Natural killer cell (primary cell): ENCODE data around the gene RILPL2. TPM values are rescaled to one million over a fixed set of nuclear protein-coding genes. Genes with fewer than 3 reads are reported as not detected.

Experiments
- ATAC-seq, 3 donors: fragments of 150-1000 bp in 2 of 3; fragments of 200-7000 bp in 1 of 3; cut with Tn5 transposase; 1 replicate in 1 of 3; 2 replicates in 2 of 3; pipeline ENCODE4 v1.10.0; 2021; ENCODE audit warnings: mild to moderate bottlenecking in 2 of 3, moderate library complexity in 2 of 3
- DNase-seq, 2 donors: peaks; one replicate each; pipeline versions ENCODE4 v3.0.0 to v3.0.0-alpha.2; 2013 to 2021; ENCODE audit warnings: mixed read lengths in 1 of 2
- H3K27ac ChIP-seq: one replicate; pipeline ENCODE4 v1.5.1; 2013; ENCODE audit warnings: mild to moderate bottlenecking, low read length
- H3K27me3 ChIP-seq: one replicate; pipeline ENCODE4 v1.6.1; 2013; ENCODE audit warnings: low read length; ENCODE audit not compliant: control insufficient read depth, insufficient read depth
- H3K36me3 ChIP-seq: one replicate; pipeline ENCODE4 v1.6.1; 2013; ENCODE audit warnings: low read length; ENCODE audit not compliant: control insufficient read depth, insufficient read depth
- H3K4me1 ChIP-seq: one replicate; pipeline ENCODE4 v1.6.1; 2013; ENCODE audit warnings: low read length; ENCODE audit not compliant: control insufficient read depth, insufficient read depth
- H3K4me3 ChIP-seq: one replicate; pipeline ENCODE4 v1.5.1; 2013; ENCODE audit warnings: low read length
- H3K9me3 ChIP-seq: one replicate; pipeline ENCODE4 v1.6.1; 2013; ENCODE audit warnings: low read length; ENCODE audit not compliant: control insufficient read depth, insufficient read depth
- H3K27ac Mint-ChIP-seq, 2 donors: one replicate each; pipeline ENCODE4 v1.8.0; 2022; ENCODE audit warnings: mild to moderate bottlenecking in 2 of 2, mixed read lengths in 2 of 2, moderate library complexity in 1 of 2
- H3K27me3 Mint-ChIP-seq, 2 donors: one replicate each; pipeline ENCODE4 v1.8.0; 2022; ENCODE audit warnings: low read depth in 2 of 2, mixed read lengths in 2 of 2
- H3K36me3 Mint-ChIP-seq: one replicate; pipeline ENCODE4 v1.8.0; 2022; ENCODE audit warnings: mixed read lengths
- H3K4me1 Mint-ChIP-seq, 2 donors: one replicate each; pipeline ENCODE4 v1.8.0; 2022; ENCODE audit warnings: mixed read lengths in 2 of 2
- H3K4me3 Mint-ChIP-seq: one replicate; pipeline ENCODE4 v1.8.0; 2022; ENCODE audit warnings: mild to moderate bottlenecking, moderate library complexity, mixed read lengths
- H3K9me3 Mint-ChIP-seq, 2 donors: one replicate each; pipeline ENCODE4 v1.8.0; 2022; ENCODE audit warnings: mixed read lengths in 2 of 2
- WGBS: methylation state at CpG from one replicate; pipeline ENCODE4 v1.1.7; 2013; ENCODE audit warnings: missing lambda C conversion rate; ENCODE audit not compliant: insufficient coverage; 5-methylcytosine and 5-hydroxymethylcytosine counted together
- intact Hi-C: fragments of 100-400 bp; cut with micrococcal nuclease; formaldehyde crosslinking; loops from one replicate; pipeline ENCODE4 v1.14.2; 2022
- total RNA-seq, 4 donors: library from RNA; stranded (reverse); fragments of 120-200 nt in 1 of 4; gene quantifications; one replicate each; pipeline versions ENCODE4 v1.2.3 to v1.2.4, GENCODE V29; 2013 to 2022
- TF ChIP-seq, protein P1 (sequence below): fragments of 200-600 bp; IDR thresholded peaks from one replicate; pipeline ENCODE4 v1.8.0; 2022; ENCODE audit warnings: antibody characterized with exemption

Gene RILPL2
- total RNA-seq, 3 donors from 2014 or later (not counting 1 experiment from before 2014, with no cell fraction given), result 3.6 to 5.5 (median 4.4) TPM

DNA sequence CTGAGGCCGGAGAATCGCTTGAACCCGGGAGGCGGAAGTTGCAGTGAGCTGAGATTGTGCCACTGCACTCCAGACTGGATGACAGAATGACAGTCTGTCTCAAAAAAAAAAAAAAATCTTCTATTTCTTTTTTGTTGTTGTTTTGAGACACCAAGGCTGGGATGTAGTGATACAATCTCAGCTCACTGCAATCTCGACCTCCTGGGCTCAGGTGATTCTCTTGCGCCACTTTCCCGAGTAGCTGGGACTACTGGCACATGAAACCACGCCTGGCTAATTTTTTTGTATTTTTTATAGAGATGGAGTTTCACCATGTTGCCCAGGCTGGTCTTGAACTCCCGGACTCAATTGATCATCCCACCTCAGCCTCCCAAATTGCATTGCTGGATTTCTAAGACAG is 14.2 kb upstream of the RILPL2 start:
- H3K27ac ChIP-seq, result no peak overlapping the region
- no peaks in the 10 kb centered on the region for H3K36me3 ChIP-seq
- no peaks in the 10 kb centered on the region for H3K9me3 ChIP-seq
- H3K4me1 Mint-ChIP-seq, result peaks cover 9 to 14% of the 10 kb centered on the region in 2 donors
- no peaks in the 10 kb centered on the region for H3K36me3 Mint-ChIP-seq
- H3K27me3 Mint-ChIP-seq, result no peaks in the 10 kb centered on the region
- WGBS, result 95% methylated on average over 9 of the region's 9 CpGs
- DNase-seq (no peak), ATAC-seq (no peak)
- no peaks in the 10 kb centered on the region for H3K27me3 ChIP-seq
- no peaks in the 10 kb centered on the region for H3K9me3 Mint-ChIP-seq
- TF ChIP-seq, protein P1, sequence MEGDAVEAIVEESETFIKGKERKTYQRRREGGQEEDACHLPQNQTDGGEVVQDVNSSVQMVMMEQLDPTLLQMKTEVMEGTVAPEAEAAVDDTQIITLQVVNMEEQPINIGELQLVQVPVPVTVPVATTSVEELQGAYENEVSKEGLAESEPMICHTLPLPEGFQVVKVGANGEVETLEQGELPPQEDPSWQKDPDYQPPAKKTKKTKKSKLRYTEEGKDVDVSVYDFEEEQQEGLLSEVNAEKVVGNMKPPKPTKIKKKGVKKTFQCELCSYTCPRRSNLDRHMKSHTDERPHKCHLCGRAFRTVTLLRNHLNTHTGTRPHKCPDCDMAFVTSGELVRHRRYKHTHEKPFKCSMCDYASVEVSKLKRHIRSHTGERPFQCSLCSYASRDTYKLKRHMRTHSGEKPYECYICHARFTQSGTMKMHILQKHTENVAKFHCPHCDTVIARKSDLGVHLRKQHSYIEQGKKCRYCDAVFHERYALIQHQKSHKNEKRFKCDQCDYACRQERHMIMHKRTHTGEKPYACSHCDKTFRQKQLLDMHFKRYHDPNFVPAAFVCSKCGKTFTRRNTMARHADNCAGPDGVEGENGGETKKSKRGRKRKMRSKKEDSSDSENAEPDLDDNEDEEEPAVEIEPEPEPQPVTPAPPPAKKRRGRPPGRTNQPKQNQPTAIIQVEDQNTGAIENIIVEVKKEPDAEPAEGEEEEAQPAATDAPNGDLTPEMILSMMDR, result no peak
- H3K4me3 Mint-ChIP-seq, result no peak overlapping the region
- peaks cover 18% of the 10 kb centered on the region for H3K4me1 ChIP-seq
- H3K27ac Mint-ChIP-seq, result no peak overlapping the region
- intact Hi-C loops, result loop anchor here (10.0 kb wide), 1 partner anchor 86 kb away; the partner anchor contains the start of gene SBNO1
- H3K4me3 ChIP-seq, result no peak overlapping the region

DNA sequence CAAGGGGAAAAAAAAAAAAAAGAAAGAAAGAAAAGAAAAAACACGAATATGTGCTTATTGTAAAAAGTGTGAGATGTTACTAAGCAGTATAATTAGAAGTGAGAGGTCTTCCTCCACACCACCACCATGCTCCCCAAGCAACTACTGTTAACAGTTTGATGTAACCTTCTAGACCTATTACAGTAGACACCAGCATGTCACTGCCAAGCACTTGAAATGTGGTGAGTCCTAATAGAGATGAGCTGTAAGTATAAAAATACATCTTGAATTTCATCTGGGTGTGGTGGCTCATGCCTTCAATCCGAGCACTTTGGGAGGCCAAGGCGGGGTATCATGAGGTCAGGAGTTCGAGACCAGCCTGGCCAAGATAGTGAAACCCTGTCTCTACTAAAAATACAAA is 13.4 kb upstream of the RILPL2 start:
- Histone ChIP-seq H3K36me3 (no peaks in the 10 kb centered on the region), H3K9me3 (no peaks in the 10 kb centered on the region), H3K4me1 (peaks cover 25% of the 10 kb centered on the region), H3K27me3 (no peaks in the 10 kb centered on the region), H3K27ac (no peak overlapping the region), H3K4me3 (no peak overlapping the region)
- TF ChIP-seq, protein P1, result no peak
- H3K36me3 Mint-ChIP-seq, result no peaks in the 10 kb centered on the region
- no peaks in the 10 kb centered on the region for H3K27me3 Mint-ChIP-seq
- no peak overlapping the region for H3K4me3 Mint-ChIP-seq
- H3K4me1 Mint-ChIP-seq, result peaks cover 9 to 14% of the 10 kb centered on the region in 2 donors
- DNase-seq (no peak), ATAC-seq (no peak)
- no peaks in the 10 kb centered on the region for H3K9me3 Mint-ChIP-seq
- peak overlapping the region; percentile 48 to 60 for H3K27ac Mint-ChIP-seq
- 92% methylated on average over 3 of the region's 4 CpGs for WGBS
- intact Hi-C loops, result loop anchor here (10.0 kb wide), 1 partner anchor 85 kb away; the partner anchor contains the start of gene SBNO1

DNA sequence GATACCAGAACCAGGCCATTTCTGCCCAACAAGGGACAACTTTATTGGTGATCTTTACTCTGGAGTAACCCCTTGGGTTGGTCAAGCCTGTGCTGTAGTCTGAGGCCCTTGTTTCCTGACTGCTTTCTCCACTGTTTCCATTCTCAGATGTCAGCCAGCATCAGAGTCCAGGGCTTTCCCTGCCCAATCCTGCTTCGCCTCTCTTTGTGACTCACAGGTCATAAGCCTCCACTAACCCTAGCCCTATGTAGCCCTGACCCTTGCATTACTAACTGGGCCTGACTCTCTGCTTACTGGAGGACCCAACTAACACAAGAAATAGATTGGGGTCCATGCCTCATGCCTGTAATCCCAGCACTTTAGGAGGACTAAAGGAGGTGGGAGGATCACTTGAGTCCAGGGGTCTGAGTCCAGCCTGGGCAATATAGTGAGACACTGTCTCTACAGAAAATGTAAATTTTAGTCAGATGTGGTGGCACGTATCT is 12.8 kb upstream of the RILPL2 start:
- Histone ChIP-seq H3K27me3 (no peaks in the 10 kb centered on the region), H3K4me3 (no peak overlapping the region), H3K27ac (peak overlapping the region; percentile 70), H3K9me3 (no peaks in the 10 kb centered on the region), H3K36me3 (no peaks in the 10 kb centered on the region), H3K4me1 (peaks cover 25% of the 10 kb centered on the region)
- ATAC-seq, result no peak
- WGBS, result 94% methylated on average over 2 of the region's 2 CpGs
- H3K4me1 Mint-ChIP-seq, result peaks cover 9 to 14% of the 10 kb centered on the region in 2 donors
- H3K27ac Mint-ChIP-seq, result peak overlapping the region; percentile 48 to 60
- H3K4me3 Mint-ChIP-seq, result peak overlapping the region; percentile 40
- TF ChIP-seq, protein P1, result no peak
- intact Hi-C loops, result no loop called here
- H3K36me3 Mint-ChIP-seq, result no peaks in the 10 kb centered on the region
- no peaks in the 10 kb centered on the region for H3K9me3 Mint-ChIP-seq
- no peaks in the 10 kb centered on the region for H3K27me3 Mint-ChIP-seq
- DNase-seq, result no peak

DNA sequence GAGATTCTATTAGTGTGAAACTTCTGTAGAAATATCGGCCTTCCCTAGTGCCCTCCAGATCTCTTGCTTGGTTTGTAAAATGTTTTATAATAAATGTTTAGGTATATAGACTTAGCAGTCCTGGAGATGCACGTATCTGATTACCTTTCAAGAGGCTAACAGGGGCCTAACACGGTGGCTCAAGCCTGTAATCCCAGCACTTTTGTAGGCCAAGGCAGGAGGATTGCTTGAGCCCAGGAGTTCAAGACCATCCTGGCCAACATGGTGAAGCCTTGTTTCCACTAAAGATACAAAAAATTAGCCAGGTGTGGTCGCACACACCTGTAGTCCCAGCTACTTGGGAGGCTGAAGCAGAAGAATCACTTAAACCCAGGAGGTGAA is 9.8 kb upstream of the RILPL2 start:
- Mint-ChIP-seq H3K4me3 (no peak overlapping the region), H3K27me3 (no peaks in the 10 kb centered on the region), H3K36me3 (no peaks in the 10 kb centered on the region), H3K9me3 (no peaks in the 10 kb centered on the region), H3K4me1 (peaks cover 9 to 14% of the 10 kb centered on the region in 2 donors), H3K27ac (no peak overlapping the region)
- DNase-seq (no peak), ATAC-seq (no peak)
- Histone ChIP-seq H3K27ac (no peak overlapping the region), H3K4me1 (peaks cover 27% of the 10 kb centered on the region), H3K36me3 (no peaks in the 10 kb centered on the region), H3K4me3 (no peak overlapping the region), H3K9me3 (no peaks in the 10 kb centered on the region), H3K27me3 (no peaks in the 10 kb centered on the region)
- TF ChIP-seq, protein P1, result no peak
- intact Hi-C loops, result no loop called here
- WGBS, result 80% methylated on average over 4 of the region's 4 CpGs
